NCI-H345 treated with DMSO at 0.1 percent for 48 hours (cell line): ENCODE results near the gene CMBL.
"Not testable (repeated sequence)": the region's sequence is repeated elsewhere in the genome, so short reads cannot be mapped to it uniquely, and the experiment has no call there.

ENCODE experiments used
- DNase-seq: peaks from one replicate; lab custom pipeline; 2025; ENCODE audit not compliant: unreplicated experiment; lab: John Stamatoyannopoulos, UW

Gene CMBL

DNA sequence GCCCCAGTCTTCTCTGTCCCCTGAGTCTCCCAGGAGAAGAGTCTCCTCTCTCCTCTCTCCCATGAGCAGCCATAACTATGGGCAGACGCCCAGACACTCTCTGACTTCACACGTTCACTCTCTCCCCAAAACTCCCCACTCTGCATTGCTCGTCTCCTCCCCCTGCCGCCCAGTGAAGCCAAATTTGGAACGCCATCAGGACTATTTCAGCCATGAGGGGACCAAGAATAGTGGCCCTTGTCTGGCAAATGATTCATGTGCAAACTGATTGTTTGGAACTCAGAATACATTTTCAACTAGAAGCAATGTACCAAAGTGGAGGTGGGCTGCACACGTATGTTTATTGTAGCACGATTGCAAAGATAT, 20.9 kb downstream of the CMBL start:
- no peak for DNase-seq

DNA sequence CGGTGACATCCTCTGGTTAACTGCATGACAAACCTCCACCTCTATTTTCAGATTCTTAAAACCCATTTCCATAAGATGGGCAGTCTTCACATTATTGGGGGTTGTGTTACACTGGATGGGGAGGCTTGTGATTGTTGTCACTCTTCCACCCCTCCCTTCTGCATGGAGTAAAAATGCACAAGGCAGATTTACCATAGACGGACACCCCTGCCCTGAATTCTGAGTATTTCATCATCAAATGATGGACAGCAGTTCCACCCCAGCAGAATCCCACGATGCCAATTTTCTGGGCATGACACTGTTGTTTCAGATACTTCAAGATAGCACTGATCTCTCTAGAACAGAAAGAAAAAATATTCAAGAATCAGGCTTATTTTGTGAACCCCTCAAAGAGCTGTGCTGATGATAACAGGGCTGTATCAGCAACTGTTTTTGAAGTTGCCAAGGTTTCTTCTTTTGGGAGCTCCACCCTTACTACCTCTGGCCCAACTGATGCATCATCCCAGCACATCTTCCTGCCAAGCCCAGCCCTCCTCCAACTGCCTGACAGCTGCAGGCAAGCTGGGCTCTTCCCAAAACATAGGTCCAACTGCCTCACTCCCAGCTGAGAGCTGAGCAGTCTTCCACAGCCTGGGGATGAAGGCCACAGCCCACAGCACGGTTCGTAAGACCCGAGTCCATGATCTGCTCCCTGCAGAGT, 21.4 kb downstream of the CMBL start:
- no peak for DNase-seq

- not testable (repeated sequence) for DNase-seq
Measured at GRCh38 chr5:10285362-10285761, 22.3 kb downstream of the CMBL start.

- peak; percentile 86 for DNase-seq
Measured at GRCh38 chr5:10283927-10284635, 23.6 kb downstream of the CMBL start.

DNA sequence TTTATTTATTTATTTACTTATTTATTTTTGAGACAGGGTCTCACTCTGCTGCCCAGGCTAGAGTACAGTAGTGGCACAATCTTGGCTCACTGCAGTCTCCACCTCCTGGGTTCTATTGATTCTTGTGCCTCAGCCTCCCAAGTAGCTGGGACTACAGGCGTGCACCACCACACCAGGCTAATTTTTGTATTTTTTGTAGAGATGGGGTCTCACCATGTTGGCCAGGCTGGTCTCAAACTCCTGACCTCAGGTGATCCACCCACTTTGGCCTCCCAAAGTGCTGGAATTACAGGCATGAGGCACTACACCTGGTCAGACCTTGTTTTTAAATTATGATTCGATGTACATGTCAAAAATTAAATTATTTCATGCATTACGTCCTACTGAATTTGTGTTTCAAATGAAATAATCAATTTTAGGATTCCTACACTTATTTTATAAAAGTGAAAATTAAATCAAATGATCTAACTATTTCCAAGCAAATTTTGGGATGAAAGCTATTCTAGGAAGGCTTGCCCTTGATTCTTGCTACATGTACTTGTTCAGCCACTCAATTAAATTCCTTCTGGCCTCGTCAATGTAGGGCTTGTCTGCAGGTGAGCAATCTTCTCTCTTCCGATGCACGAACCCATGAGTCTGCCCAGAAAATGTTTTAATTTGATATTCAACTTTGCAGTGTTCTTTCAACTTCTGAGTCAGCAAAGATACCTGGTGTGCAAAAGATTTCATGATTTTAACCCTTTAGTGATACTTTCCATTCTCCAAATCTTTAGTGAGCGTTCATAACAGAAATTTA, 27.6 kb downstream of the CMBL start:
- DNase-seq: no peak

DNA sequence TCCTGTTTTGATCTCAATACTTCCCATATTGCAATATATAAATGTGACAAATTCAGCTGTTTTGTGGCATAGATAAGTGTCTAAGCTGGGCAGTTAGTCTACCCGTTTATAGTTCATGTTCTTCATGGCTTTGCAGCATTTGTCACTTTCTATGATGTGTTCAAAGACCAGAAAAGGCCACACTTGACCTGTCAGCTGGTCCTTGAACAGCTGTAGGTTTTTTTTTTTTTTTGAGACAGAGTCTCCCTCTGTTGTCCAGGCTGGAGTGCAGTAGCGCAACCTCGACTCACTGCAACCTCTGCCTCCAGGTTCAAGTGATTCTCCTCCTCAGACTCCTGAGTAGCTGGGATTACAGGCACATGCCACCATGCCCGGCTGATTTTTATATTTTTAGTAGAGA, 28.4 kb downstream of the CMBL start:
- no peak for DNase-seq

GRCh38 chr5:10278658-10279279, 28.9 kb downstream of the CMBL start:
- DNase-seq: no peak

DNA sequence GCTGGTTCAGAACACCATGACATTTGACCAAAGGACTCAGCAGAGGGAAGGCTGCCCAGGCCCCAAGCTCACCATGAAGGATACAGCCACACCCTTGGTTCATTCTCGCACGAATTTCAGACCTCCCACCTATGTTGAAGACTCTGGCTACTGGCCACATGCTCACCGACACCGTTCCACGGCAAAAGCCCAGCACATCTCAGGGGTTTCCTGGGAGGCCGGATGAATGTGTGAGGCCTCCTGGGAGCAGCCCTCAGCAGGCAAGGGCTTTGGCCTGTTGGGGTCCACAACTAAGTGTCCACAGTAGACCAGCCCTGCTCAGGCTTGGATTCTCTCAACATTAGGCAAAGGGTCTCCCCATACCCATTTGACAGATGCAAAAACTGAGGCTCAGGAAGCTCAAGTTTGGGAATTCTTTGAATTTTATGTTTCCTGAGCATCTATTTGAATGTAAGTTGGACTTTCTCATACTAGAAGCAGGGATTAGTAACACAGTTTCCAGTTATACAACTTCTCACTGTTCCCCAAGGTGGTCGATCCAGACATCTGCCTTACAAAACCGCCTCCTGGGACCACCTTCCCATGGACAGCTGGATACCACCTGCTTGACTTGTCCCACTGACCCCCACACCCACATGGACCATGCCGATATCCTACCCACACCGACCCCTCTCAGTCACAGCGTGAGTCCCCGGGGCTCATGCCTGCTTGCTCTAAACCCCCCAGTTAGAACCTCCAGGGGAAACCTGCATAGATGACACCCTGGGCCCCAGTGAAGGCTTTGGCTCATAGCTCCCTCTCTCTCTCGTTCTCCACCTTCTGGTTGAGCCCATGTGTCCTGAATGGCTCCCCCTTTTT, 29.7 kb downstream of the CMBL start:
- DNase-seq: no peak

GRCh38 chr5:10276691-10277090, 31.0 kb downstream of the CMBL start:
- no peak for DNase-seq

DNA sequence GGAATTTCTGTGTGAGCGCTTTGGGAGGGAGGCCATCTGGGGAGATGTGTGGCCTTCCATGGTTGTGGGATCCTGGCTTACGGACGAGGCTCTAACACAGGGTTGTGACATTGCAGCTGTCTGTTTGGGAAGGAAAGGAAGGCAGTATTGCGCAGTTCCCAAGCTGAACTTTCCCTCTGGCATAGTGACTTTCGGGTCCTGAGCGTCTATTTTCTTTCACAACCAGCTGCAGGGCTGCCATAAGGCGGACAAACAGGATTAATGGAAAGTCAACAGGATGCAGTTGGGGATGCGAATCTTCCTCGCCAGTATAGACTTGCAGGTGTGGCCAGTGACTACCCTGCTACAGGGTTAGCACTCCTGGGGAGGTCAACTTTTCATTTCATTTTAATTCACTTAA, 31.7 kb downstream of the CMBL start:
- DNase-seq: no peak

- no peak for DNase-seq
Measured at GRCh38 chr5:10275460-10275859, 32.2 kb downstream of the CMBL start.

- DNase-seq: not testable (repeated sequence)
Measured at GRCh38 chr5:10272875-10273209, 34.9 kb downstream of the CMBL start.

- no peak for DNase-seq
Measured at GRCh38 chr5:10272053-10272874, 35.4 kb downstream of the CMBL start.

DNA sequence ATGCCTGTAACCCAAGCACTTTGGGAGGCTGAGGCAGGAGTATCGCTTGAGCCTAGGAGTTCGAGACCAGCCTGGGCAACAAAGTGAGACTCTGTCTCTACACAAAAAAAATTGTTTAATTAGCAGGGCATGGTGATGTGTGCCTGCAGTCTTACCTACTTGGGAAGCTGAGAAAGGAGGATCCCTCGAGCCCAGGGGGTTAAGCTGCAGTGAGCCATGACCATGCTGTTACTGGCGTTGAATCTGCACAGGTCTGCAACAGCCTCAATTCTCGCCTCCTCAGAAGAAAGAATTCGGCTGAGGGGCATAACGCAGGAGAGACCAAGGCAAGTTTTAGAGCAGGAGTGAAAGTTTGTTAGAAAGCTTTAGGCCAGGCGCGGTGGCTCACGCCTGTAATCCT, 39.6 kb downstream of the CMBL start:
- no peak for DNase-seq

DNA sequence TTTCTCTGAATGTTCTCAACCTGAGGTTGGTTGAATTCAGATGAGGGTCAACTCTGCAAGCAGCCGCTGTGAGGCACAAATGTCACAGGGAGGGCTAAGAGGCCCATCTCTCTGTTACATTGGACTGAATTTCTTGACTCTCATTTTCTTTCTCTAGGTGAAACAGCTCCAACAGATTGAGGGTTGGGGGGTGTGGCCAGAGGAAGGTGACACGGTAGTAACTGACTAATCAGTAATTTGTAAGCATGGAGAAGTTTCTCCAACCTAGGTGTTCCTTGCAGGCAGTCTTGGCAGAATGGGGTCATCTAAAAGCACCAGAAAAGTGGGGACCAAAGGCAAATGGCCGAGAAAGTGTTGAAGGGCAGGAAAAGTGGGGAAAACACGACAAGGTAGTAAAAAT, 40.9 kb downstream of the CMBL start:
- no peak for DNase-seq

DNA sequence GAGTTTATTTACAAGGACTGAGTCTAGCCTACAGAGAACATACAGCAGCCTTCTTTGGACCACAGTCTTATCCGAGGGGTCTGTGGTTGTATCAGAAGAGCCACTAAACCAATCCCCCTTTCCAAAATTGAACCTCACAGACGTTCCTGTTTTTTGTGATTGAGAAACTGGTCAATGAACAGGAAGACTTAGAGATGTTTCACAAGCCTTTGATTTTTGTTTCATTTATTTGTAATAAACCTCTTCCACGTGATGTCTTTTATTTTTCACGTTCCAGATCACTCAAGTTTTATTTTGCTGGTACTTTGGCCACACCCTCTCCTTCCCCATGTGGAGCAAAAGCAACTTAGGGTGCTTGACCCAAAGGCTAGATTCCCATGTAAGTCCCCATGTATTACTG, 41.6 kb downstream of the CMBL start:
- no peak for DNase-seq

- no peak for DNase-seq
Measured at GRCh38 chr5:10265245-10266109, 42.2 kb downstream of the CMBL start.

DNA sequence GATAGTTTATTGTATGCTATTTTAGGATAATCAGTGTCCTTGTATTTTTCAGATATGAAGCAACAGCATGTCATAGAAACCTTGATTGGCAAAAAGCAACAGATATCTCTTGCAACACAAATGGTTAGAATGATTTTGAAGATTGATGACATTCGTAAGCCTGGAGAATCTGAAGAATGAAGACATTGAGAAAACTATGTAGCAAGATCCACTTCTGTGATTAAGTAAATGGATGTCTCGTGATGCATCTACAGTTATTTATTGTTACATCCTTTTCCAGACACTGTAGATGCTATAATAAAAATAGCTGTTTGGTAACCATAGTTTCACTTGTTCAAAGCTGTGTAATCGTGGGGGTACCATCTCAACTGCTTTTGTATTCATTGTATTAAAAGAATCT, 43.1 kb downstream of the CMBL start:
- DNase-seq: no peak

GRCh38 chr5:10262995-10263394, 44.7 kb downstream of the CMBL start:
- no peak for DNase-seq
